Sigmoid colon (tissue), 7 donors: ENCODE data around the gene ZDHHC9. TPM values are rescaled to one million over a fixed set of nuclear protein-coding genes. Genes with fewer than 3 reads are reported as not detected.
A peak's percentile ranks its signal among the peaks of the same experiment; 100 is the strongest.

ENCODE experiments used
- DNase-seq: peaks from one replicate; pipeline ENCODE4 v3.0.0-alpha.2; 2019
- H3K27ac ChIP-seq, 4 donors: fragments of 200-600 bp; sonication (generic); one replicate each; pipeline ENCODE4 v1.5.1; 2016 to 2019; ENCODE audit warnings: mild to moderate bottlenecking in 1 of 4
- H3K27me3 ChIP-seq, 3 donors: fragments of 200-600 bp; sonication (generic); one replicate each; pipeline ENCODE4 v1.5.1; 2019; ENCODE audit warnings: mild to moderate bottlenecking in 1 of 3
- H3K36me3 ChIP-seq, 4 donors: fragments of 200-600 bp; sonication (generic); one replicate each; pipeline ENCODE4 v1.5.1; 2016 to 2019
- H3K4me1 ChIP-seq, 4 donors: fragments of 200-600 bp; sonication (generic); one replicate each; pipeline ENCODE4 v1.5.1; 2017 to 2019
- H3K4me3 ChIP-seq, 4 donors: fragments of 200-600 bp; sonication (generic); one replicate each; pipeline ENCODE4 v1.5.1; 2017 to 2019; ENCODE audit warnings: mild to moderate bottlenecking in 2 of 4, moderate library complexity in 1 of 4
- H3K9me3 ChIP-seq, 4 donors: fragments of 200-600 bp in 3 of 4; sonication (generic) in 3 of 4; one replicate each; pipeline versions ENCODE4 v1.5.1 to v1.6.1; 2013 to 2019
- EP300 ChIP-seq, 4 donors: sonication (generic); formaldehyde crosslinking; IDR thresholded peaks; one replicate each; pipeline ENCODE4 v1.6.1; 2017; ENCODE audit warnings: antibody characterized with exemption in 4 of 4
- POLR2A ChIP-seq, 2 donors: fragments of 450-650 bp; IDR thresholded peaks; one replicate each; pipeline ENCODE4 v1.6.1; 2016; ENCODE audit warnings: antibody characterized with exemption in 2 of 2, mild to moderate bottlenecking in 2 of 2, moderate library complexity in 2 of 2
- POLR2AphosphoS5 ChIP-seq, 4 donors: sonication (generic); formaldehyde crosslinking; IDR thresholded peaks; one replicate each; pipeline ENCODE4 v1.6.1; 2017; ENCODE audit warnings: antibody characterized with exemption in 4 of 4
- WGBS, 2 donors: extraction: QIAGEN DNeasy Blood & Tissue Kit; methylation state at CpG; one replicate each; pipeline ENCODE4 v1.1.7; 2013; 5-methylcytosine and 5-hydroxymethylcytosine counted together
- intact Hi-C: fragments of 100-400 bp; cut with DNase I; formaldehyde crosslinking; loops from one replicate; pipeline ENCODE4 v1.15.1; 2023
- polyA plus RNA-seq, 3 donors: library from polyadenylated mRNA; stranded (reverse); fragments of 200-250 nt; gene quantifications; one replicate each; pipeline ENCODE4 v1.2.3, GENCODE V29; 2013
- total RNA-seq, 4 donors: library from RNA; depleted of rRNA; stranded (reverse); fragments of >200 nt; gene quantifications; one replicate each; pipeline ENCODE4 v1.1.0, GENCODE V29; 2016
- TF ChIP-seq, protein P1 (sequence below), 4 experiments: fragments of 450-650 bp in 3 of 4; fragments of 200-600 bp in 1 of 4; IDR thresholded peaks; one replicate each; pipeline ENCODE4 v1.5.1; 2016 to 2019; ENCODE audit warnings: antibody characterized with exemption in 4 of 4, mild to moderate bottlenecking in 3 of 4, moderate library complexity in 2 of 4
- donor health status: healthy with polysubstance abuse.
- donor health status: Bipolar disorder and iron deficiency.
- donor health status: healthy.

ZDHHC9 gene
- total and polyA plus RNA-seq, 7 donors = 6.6 to 18.1 (median 13.0) TPM

DNA sequence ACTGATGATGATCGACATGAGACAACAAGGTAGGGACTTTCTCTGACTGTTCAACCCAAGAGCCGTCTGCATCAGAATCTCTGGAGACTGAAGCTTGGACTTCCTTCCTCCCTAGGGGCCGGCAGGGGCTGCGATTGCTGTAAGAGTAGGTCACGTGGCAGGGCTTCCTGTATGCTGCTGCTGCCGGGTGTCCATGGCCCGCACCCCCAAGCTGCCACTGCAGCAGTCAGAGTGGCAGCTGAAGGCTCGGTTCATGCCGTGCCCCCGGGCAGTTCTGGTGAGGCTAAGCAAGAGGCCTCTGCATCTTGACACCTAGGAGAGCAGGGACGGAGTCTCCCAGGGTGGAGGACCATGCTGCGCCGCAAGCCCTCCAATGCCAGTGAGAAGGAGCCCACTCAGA is 63.9 kb downstream of the ZDHHC9 start, which contains the start of gene SASH3:
TSS of gene SASH3 (plus strand) at position 203 of the 400 bp plus-strand sequence. CDS start at position 352, 149 bp downstream.
- Histone ChIP-seq H3K27me3 (no peaks in the 10 kb centered on the region), H3K9me3 (no peaks in the 10 kb centered on the region), H3K4me1 (no peaks in the 10 kb centered on the region), H3K27ac (peak within 1 kb of the TSS in 1 of 4 donors; percentile 25), H3K4me3 (peak within 1 kb of the TSS in 1 of 4 donors; percentile 26), H3K36me3 (no peaks in the 10 kb centered on the region)
- intact Hi-C loops = no loop called here
- peak; percentile 78 for DNase-seq
- WGBS, 2 donors = 46 to 80% methylated on average over 13 of the region's 13 CpGs
- TF ChIP-seq POLR2AphosphoS5 (IDR thresholded peaks at IDR 0.05) (no peak), EP300 (IDR thresholded peaks at IDR 0.05) (no peak), POLR2A (IDR thresholded peaks at IDR 0.05) (no peak)
- TF ChIP-seq, protein P1, sequence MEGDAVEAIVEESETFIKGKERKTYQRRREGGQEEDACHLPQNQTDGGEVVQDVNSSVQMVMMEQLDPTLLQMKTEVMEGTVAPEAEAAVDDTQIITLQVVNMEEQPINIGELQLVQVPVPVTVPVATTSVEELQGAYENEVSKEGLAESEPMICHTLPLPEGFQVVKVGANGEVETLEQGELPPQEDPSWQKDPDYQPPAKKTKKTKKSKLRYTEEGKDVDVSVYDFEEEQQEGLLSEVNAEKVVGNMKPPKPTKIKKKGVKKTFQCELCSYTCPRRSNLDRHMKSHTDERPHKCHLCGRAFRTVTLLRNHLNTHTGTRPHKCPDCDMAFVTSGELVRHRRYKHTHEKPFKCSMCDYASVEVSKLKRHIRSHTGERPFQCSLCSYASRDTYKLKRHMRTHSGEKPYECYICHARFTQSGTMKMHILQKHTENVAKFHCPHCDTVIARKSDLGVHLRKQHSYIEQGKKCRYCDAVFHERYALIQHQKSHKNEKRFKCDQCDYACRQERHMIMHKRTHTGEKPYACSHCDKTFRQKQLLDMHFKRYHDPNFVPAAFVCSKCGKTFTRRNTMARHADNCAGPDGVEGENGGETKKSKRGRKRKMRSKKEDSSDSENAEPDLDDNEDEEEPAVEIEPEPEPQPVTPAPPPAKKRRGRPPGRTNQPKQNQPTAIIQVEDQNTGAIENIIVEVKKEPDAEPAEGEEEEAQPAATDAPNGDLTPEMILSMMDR (IDR thresholded peaks at IDR 0.05) = no peak

DNA sequence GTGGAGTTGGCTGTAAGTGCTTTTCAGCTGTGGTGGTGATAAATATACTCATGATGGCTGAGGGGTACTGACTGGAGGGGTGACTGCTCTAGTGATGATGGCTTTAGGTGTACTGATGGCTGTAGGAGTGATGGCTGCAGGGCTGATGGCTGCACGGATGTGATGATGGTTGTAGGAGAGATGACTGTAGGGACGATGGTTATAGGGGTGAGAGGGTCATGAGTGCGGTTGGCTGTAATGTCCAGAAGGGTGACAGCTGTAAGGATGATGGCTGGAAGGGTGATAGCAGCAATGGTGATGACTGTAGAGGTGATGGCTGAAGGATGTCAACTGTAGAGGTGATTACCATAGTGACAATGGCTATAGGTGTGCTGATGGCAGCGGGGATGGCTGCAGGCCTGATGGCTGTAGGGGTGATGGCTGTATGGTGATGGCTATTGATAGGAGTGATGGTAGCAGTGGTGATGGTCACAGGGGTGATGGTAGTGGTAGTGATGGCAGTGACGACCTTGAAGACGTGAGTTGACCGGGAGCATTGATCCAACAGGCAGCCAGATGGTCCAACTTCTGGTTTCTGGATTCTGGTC is 64.5 kb downstream of the ZDHHC9 start:
- Histone ChIP-seq H3K4me1 (no peaks in the 10 kb centered on the region), H3K9me3 (no peaks in the 10 kb centered on the region), H3K27me3 (no peaks in the 10 kb centered on the region), H3K4me3 (no peak overlapping the region), H3K36me3 (no peaks in the 10 kb centered on the region), H3K27ac (no peak overlapping the region)
- 78 to 94% methylated on average over 7 of the region's 7 CpGs for WGBS, 2 donors
- DNase-seq = no peak
- TF ChIP-seq POLR2AphosphoS5 (IDR thresholded peaks at IDR 0.05) = no peak
- no peak for TF ChIP-seq EP300 (IDR thresholded peaks at IDR 0.05)
- TF ChIP-seq POLR2A (IDR thresholded peaks at IDR 0.05) = no peak
- TF ChIP-seq, protein P1 (IDR thresholded peaks at IDR 0.05) = no peak
- intact Hi-C loops = no loop called here

DNA sequence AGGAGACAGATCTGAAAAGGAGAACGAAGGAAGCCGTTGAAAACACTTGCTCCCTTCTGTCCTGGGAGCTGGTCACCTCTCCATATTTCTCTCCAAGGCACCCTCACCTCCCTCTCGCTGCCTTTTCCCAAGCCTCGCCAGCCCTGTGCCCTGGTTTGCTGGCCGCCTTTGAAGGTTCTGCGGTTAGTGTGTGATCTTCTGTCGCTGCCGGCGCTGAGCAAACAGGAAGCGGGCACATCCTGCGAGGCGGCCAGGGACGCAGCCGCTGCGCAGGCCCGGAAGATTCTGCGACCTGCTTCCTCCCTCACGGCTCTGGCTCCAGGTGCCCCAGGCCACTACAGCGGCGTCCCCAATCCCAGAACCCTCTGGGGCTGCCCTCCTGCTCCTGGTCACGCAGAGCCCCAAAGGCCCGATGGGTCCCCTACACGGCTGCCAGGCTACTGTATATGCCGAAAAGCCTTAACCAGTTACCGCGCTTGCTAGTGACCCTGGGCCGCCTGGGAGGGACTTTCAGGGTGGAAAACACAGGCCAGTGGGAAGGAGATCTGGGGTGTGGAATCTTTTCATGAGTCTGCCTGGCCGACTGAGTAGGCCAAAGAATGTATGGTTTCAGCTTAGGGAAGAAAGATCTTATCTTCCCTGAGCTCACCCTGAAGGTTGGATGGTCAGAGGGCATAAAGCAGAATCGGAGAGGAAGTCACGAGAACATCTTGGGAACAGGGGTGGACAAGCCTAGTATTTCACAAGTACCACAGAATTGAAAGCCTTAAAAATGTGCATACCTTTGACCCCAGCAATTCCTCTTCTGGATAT is 66.3 kb downstream of the ZDHHC9 start:
- H3K4me3 ChIP-seq = no peak overlapping the region
- WGBS, 2 donors = 18 to 32% methylated on average over 30 of the region's 30 CpGs
- H3K36me3 ChIP-seq = no peaks in the 10 kb centered on the region
- H3K4me1 ChIP-seq = no peaks in the 10 kb centered on the region
- TF ChIP-seq POLR2A (IDR thresholded peaks at IDR 0.05) = no peak
- TF ChIP-seq POLR2AphosphoS5 (IDR thresholded peaks at IDR 0.05) = no peak
- TF ChIP-seq, protein P1 (IDR thresholded peaks at IDR 0.05) = no peak
- TF ChIP-seq EP300 (IDR thresholded peaks at IDR 0.05) = no peak
- peak overlapping the region in 3 of 4 donors; percentile 34 to 50 (median 46) for H3K27ac ChIP-seq
- no peaks in the 10 kb centered on the region for H3K27me3 ChIP-seq
- no peak for DNase-seq
- H3K9me3 ChIP-seq = no peaks in the 10 kb centered on the region
- intact Hi-C loops = no loop called here

DNA sequence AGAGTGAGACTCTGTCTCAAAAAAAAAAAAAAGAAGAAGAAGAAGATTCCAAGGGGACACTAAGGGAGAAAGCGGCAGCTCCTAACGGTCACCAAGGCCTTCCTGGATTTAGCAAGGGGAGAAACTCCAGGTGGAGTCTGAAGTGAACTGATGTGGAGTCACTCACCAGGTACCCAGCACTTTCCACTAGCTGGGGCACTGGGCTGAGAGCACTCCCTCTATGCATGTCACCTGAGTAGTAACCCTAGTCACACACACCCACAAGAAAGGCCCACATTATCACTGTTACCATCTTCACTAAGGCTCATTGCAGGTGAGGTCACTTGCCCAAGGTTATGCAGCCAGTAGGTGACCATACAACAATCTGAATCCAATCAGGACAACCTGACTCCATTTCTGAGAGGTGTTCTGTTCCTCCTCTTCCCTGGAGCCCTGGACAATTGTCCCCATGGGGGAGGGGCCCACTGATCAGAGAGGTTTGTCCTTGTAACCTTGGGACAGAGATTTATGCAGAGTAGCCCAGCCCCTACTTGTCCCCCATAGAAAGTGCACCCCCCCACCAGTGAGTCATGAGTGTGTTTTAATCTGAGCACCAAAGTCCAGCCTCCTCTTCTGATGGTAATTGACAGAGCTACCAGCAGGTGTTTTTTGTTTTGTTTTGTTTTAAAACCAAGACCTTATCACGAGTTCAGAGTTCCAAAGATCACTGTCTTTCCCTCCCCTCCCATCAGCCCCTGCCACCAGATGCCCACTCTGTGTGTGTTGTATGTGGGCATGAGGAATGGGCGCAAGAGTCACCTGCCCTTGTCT is 69.8 kb downstream of the ZDHHC9 start:
- H3K27ac ChIP-seq = no peak overlapping the region
- 59 to 69% methylated on average over 4 of the region's 4 CpGs for WGBS, 2 donors

More for the DNA sequence above, 69.8 kb downstream of the ZDHHC9 start:
- TF ChIP-seq, protein P1 (IDR thresholded peaks at IDR 0.05) = no peak
- TF ChIP-seq EP300 (IDR thresholded peaks at IDR 0.05) (no peak), POLR2A (IDR thresholded peaks at IDR 0.05) (no peak), POLR2AphosphoS5 (IDR thresholded peaks at IDR 0.05) (no peak)
- H3K4me3 ChIP-seq = no peak overlapping the region
- H3K27me3 ChIP-seq = no peaks in the 10 kb centered on the region
- no peaks in the 10 kb centered on the region for H3K36me3 ChIP-seq
- intact Hi-C loops = no loop called here
- no peak for DNase-seq
- H3K4me1 ChIP-seq = no peaks in the 10 kb centered on the region
- H3K9me3 ChIP-seq = no peaks in the 10 kb centered on the region
